ENCODE data around the gene ACY1. TPM values are rescaled to one million over a fixed set of nuclear protein-coding genes. Genes with fewer than 3 reads are reported as not detected.
A peak's percentile ranks its signal among the peaks of the same experiment; 100 is the strongest.

ACY1 gene
- total RNA-seq, 1 donor from 2014 or later: 24.5 TPM

DNA sequence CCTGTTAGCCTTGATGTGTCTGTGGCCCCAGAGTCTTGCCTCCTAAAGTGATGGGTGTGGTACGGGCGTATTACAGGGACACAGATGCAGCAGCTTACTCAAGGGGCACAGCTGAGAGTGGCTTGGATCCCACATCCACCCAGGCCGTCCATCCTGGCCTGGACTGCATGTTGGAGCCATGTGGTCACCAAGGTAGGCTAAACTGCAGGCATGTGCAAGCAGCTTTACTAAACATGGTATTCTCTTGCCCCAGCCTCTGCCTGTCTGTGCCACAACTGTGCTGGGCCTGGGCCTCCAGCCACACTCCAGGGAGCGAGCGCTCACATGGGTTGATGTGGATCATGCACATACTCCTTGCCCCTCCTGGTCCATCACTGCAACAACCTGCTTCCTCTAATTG, 34.2 kb upstream of the ACY1 start:
- DNase-seq (ENCODE audit: low spot score): peak; percentile 55
- H3K4me3 Mint-ChIP-seq (ENCODE audit: unreplicated experiment): no peak overlapping the region
- no peaks in the 10 kb centered on the region for H3K9me3 Mint-ChIP-seq (ENCODE audit: low read depth)
- no peak overlapping the region for H3K27ac Mint-ChIP-seq (ENCODE audit: unreplicated experiment)
- peaks cover 5% of the 10 kb centered on the region for H3K27me3 Mint-ChIP-seq (ENCODE audit: low read depth)
- H3K36me3 Mint-ChIP-seq (ENCODE audit: low read depth): peaks cover 2% of the 10 kb centered on the region
- TF ChIP-seq, protein P1, sequence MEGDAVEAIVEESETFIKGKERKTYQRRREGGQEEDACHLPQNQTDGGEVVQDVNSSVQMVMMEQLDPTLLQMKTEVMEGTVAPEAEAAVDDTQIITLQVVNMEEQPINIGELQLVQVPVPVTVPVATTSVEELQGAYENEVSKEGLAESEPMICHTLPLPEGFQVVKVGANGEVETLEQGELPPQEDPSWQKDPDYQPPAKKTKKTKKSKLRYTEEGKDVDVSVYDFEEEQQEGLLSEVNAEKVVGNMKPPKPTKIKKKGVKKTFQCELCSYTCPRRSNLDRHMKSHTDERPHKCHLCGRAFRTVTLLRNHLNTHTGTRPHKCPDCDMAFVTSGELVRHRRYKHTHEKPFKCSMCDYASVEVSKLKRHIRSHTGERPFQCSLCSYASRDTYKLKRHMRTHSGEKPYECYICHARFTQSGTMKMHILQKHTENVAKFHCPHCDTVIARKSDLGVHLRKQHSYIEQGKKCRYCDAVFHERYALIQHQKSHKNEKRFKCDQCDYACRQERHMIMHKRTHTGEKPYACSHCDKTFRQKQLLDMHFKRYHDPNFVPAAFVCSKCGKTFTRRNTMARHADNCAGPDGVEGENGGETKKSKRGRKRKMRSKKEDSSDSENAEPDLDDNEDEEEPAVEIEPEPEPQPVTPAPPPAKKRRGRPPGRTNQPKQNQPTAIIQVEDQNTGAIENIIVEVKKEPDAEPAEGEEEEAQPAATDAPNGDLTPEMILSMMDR (IDR thresholded peaks at IDR 0.05): no peak
- H3K4me1 Mint-ChIP-seq (ENCODE audit: low read depth): no peaks in the 10 kb centered on the region

DNA sequence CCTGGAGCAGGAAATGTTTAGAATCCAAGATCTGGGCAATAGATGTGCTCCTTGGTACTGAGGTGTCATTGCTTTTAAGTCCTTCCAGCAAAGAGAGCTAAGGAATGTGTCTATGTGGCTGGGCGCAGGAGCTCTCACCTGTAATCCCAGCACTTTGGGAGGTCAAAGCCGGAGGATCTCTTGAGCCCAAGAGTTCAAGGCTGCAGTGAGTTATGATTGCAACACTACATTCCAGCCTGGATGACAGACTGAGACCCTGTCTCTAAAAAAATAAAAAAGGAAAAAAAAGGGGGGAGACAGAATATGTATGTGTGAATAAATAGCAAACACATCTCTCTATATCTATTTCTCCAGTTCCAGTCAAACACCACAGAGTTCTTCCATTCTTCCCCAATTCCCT, 32.4 kb upstream of the ACY1 start:
- Mint-ChIP-seq H3K27me3 (ENCODE audit: low read depth) (peaks cover 5% of the 10 kb centered on the region), H3K4me3 (ENCODE audit: unreplicated experiment) (no peak overlapping the region), H3K4me1 (ENCODE audit: low read depth) (no peaks in the 10 kb centered on the region), H3K9me3 (ENCODE audit: low read depth) (no peaks in the 10 kb centered on the region), H3K36me3 (ENCODE audit: low read depth) (peaks cover 2% of the 10 kb centered on the region), H3K27ac (ENCODE audit: unreplicated experiment) (no peak overlapping the region)
- TF ChIP-seq, protein P1 (IDR thresholded peaks at IDR 0.05): no peak
- DNase-seq (ENCODE audit: low spot score): no peak

DNA sequence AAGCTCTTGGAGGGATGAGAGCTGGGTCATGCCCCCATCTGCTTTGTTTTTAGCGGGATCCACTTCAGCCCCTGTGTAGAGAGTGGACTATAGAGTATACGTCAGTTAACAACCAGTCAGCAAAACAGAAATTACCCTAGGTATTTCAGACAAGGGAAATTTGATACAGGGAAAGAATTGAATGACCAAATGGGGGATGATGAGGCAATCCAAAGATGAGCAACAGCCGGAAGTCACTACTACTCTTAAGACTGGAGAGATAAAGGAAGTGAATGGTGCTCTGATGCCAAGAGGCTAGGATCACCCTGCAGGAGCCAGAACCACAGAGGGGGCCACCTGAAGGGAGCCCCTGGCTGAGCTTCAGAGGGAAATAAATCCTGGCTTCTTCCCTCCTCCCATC, 29.9 kb upstream of the ACY1 start:
- Mint-ChIP-seq H3K4me1 (ENCODE audit: low read depth) (no peaks in the 10 kb centered on the region), H3K9me3 (ENCODE audit: low read depth) (no peaks in the 10 kb centered on the region), H3K27me3 (ENCODE audit: low read depth) (peaks cover 5% of the 10 kb centered on the region), H3K36me3 (ENCODE audit: low read depth) (peaks cover 3% of the 10 kb centered on the region), H3K4me3 (ENCODE audit: unreplicated experiment) (no peak overlapping the region), H3K27ac (ENCODE audit: unreplicated experiment) (no peak overlapping the region)
- TF ChIP-seq, protein P1 (IDR thresholded peaks at IDR 0.05): no peak
- no peak for DNase-seq (ENCODE audit: low spot score)

DNA sequence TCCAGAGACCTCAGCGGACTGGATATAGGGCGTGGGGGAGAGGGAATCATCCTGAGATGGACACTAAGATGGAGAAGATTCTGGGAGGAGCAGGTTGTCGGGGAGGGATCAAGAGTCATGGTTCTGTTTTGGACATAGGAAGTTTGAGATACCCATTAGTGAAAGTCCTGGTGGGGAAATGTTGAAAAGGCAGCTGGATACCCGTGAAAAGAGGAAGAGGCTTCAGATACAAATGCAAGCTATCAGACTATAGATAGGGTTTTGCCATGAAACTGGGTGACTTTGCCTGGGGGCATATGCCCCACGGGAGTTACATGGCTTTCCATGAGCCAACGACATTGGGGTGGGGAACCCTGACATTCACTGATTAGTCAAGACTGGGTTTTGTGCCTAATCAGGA, 29.2 kb upstream of the ACY1 start:
- Mint-ChIP-seq H3K27ac (ENCODE audit: unreplicated experiment) (no peak overlapping the region), H3K4me1 (ENCODE audit: low read depth) (no peaks in the 10 kb centered on the region), H3K4me3 (ENCODE audit: unreplicated experiment) (no peak overlapping the region), H3K9me3 (ENCODE audit: low read depth) (no peaks in the 10 kb centered on the region), H3K36me3 (ENCODE audit: low read depth) (peaks cover 3% of the 10 kb centered on the region), H3K27me3 (ENCODE audit: low read depth) (peaks cover 5% of the 10 kb centered on the region)
- no peak for DNase-seq (ENCODE audit: low spot score)
- TF ChIP-seq, protein P1 (IDR thresholded peaks at IDR 0.05): no peak

DNA sequence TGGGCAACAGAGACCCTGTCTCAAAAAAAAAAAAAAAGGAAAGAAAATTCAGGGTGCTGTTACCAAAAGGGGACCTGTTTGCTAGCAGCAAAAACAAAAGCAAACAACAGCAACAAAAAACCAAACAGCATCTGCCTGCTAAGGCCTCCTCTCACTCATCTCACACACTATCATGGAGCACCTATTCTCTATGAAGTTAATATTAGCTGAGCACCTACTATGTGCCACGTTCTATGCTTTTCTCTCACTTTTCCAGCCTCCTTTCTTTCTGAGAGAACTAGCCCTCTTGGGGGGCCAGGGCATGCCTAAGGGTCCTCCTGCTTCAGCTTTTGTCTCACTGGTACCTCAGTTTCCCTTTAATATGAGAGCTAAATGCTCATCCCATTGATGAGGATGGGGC, 28.6 kb upstream of the ACY1 start:
- Mint-ChIP-seq H3K4me3 (ENCODE audit: unreplicated experiment) (no peak overlapping the region), H3K9me3 (ENCODE audit: low read depth) (no peaks in the 10 kb centered on the region), H3K27me3 (ENCODE audit: low read depth) (peaks cover 5% of the 10 kb centered on the region), H3K4me1 (ENCODE audit: low read depth) (no peaks in the 10 kb centered on the region), H3K27ac (ENCODE audit: unreplicated experiment) (no peak overlapping the region), H3K36me3 (ENCODE audit: low read depth) (peaks cover 3% of the 10 kb centered on the region)
- DNase-seq (ENCODE audit: low spot score): no peak
- TF ChIP-seq, protein P1 (IDR thresholded peaks at IDR 0.05): no peak
